Measurements from ENCODE around the gene OR1A1.
"Not testable (repeated sequence)": the region's sequence is repeated elsewhere in the genome, so short reads cannot be mapped to it uniquely, and the experiment has no call there.

The OR1A1 gene, protein sequence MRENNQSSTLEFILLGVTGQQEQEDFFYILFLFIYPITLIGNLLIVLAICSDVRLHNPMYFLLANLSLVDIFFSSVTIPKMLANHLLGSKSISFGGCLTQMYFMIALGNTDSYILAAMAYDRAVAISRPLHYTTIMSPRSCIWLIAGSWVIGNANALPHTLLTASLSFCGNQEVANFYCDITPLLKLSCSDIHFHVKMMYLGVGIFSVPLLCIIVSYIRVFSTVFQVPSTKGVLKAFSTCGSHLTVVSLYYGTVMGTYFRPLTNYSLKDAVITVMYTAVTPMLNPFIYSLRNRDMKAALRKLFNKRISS

DNA sequence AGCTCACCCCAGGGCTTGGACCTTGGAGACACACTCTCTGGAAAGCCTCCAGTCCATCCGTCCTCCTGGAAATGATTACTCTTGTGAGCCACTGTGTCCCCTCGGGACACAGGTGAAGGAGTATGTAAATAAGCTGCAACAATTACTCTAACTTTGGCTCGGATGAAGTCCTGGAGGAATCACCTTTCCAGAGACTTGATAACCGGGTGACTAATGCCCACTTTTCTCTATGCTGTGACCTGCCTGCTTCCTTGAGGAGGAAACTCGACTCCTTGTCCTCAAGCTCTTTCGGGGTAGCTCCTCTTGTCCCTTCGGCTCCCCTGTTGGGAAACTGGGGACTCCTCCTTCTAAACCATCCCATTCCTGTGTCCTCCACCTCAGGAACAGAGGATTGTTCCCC lies at the start of gene OR1A1:
OR1A1 (plus strand) TSS at position 301 of the 400 bp plus-strand sequence. CDS start 7,954 bp downstream, outside the sequence.
- no peak within 1 kb of the TSS for H3K27ac ChIP-seq (ENCODE audit: low read depth, low read length)
- no peak within 1 kb of the TSS for H2AFZ ChIP-seq (ENCODE audit: low read length, unreplicated experiment)
- no peaks in the 10 kb centered on the region for H3K4me1 ChIP-seq (ENCODE audit: control insufficient read depth, insufficient read depth, low read length, unreplicated experiment)
- H3K4me3 ChIP-seq (ENCODE audit: low read depth, low read length), result no peak within 1 kb of the TSS
- H3K79me2 ChIP-seq (ENCODE audit: control insufficient read depth, insufficient read depth, low read length, unreplicated experiment), result no peaks in the 10 kb centered on the region
- peaks cover 3% of the 10 kb centered on the region; the same call in 1 of the 2 replicates for H3K27me3 ChIP-seq (ENCODE audit: insufficient read depth, low read length)
- H3K36me3 ChIP-seq (ENCODE audit: insufficient read depth, low read length), result no peaks in the 10 kb centered on the region

DNA sequence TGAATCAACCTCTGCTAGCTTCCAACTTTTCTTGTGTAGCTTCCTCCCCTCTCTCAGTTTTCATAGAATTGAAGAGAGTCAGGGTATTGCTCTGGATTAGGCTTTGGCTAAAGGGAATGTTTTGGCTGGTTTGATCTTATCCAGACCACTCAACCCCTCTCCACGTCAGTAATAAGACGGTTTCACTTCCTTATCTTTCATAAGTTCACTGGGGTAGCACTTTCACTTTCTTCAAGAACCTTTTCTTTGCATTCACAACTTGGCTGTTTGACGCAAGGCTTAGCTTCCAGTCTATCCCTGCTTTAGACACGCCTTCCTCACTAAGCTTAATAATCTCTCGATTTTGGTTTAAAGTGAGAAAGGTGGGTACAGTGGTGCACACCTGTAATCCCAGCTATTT lies 39.9 kb upstream of the OR1A1 start:
- Histone ChIP-seq H3K4me1 (ENCODE audit: control insufficient read depth, insufficient read depth, low read length, unreplicated experiment) (no peaks in the 10 kb centered on the region), H3K27me3 (ENCODE audit: insufficient read depth, low read length) (peaks cover 8% of the 10 kb centered on the region; the same call in 1 of the 2 replicates), H3K79me2 (ENCODE audit: control insufficient read depth, insufficient read depth, low read length, unreplicated experiment) (no peaks in the 10 kb centered on the region), H3K4me3 (ENCODE audit: low read depth, low read length) (no peak overlapping the region), H2AFZ (ENCODE audit: low read length, unreplicated experiment) (no peak overlapping the region), H3K36me3 (ENCODE audit: insufficient read depth, low read length) (no peaks in the 10 kb centered on the region), H3K27ac (ENCODE audit: low read depth, low read length) (no peak overlapping the region)

DNA sequence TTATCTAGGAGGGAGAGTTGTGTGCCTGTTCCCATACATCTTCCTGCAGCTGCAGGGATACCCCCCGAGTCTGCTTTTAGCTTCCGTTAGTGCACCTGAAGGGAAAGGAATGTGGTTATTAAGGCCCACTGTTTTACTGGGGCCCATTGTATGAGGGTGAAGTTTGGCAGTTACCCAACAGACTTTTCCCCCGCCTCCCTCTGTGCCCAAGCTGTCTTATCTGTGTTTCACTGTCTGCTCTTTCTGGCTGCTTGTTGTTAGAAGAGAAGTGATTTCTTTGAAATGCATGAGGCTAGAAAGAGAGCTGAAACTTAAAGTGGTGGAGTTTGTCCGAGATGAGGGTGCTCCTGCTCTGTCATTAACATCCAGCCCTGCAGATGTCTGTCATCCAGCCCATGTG lies 17.5 kb upstream of the OR1A1 start:
- H3K36me3 ChIP-seq (ENCODE audit: insufficient read depth, low read length), result no peaks in the 10 kb centered on the region
- no peak overlapping the region for H3K27ac ChIP-seq (ENCODE audit: low read depth, low read length)
- no peaks in the 10 kb centered on the region for H3K79me2 ChIP-seq (ENCODE audit: control insufficient read depth, insufficient read depth, low read length, unreplicated experiment)
- H2AFZ ChIP-seq (ENCODE audit: low read length, unreplicated experiment), result no peak overlapping the region
- no peak overlapping the region for H3K4me3 ChIP-seq (ENCODE audit: low read depth, low read length)
- H3K27me3 ChIP-seq (ENCODE audit: insufficient read depth, low read length), result peaks cover 20% of the 10 kb centered on the region
- H3K4me1 ChIP-seq (ENCODE audit: control insufficient read depth, insufficient read depth, low read length, unreplicated experiment), result no peaks in the 10 kb centered on the region

DNA sequence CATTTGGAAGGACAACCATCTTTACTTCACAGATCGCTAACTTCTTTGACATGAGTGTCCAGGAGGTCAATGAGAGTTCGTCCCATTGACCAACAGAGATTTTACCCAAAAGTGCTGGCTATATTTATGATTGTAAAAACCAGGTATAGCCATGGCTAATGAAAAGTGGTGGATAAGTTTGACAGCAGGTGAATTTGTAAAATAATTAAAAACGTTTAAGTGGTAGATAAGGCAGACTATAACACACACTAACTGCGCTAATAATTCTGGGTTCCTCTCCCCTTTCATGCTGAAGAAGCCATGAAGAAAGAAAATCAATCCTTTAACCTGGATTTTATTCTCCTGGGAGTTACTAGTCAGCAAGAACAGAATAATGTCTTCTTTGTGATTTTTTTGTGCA lies 10.2 kb upstream of the OR1A1 start, which contains the start of gene OR1A2:
OR1A2 (plus strand) TSS at position 301 of the 400 bp plus-strand sequence; CDS start at position 301, 0 bp downstream.
- Histone ChIP-seq H3K4me1 (ENCODE audit: control insufficient read depth, insufficient read depth, low read length, unreplicated experiment) (no peaks in the 10 kb centered on the region), H3K27ac (ENCODE audit: low read depth, low read length) (no peak within 1 kb of the TSS), H3K79me2 (ENCODE audit: control insufficient read depth, insufficient read depth, low read length, unreplicated experiment) (no peaks in the 10 kb centered on the region), H3K36me3 (ENCODE audit: insufficient read depth, low read length) (no peaks in the 10 kb centered on the region), H2AFZ (ENCODE audit: low read length, unreplicated experiment) (no peak within 1 kb of the TSS), H3K27me3 (ENCODE audit: insufficient read depth, low read length) (0 out of 2 replicates have a peak, but pooled peaks cover 5% of the 10 kb centered on the region), H3K4me3 (ENCODE audit: low read depth, low read length) (no peak within 1 kb of the TSS)

DNA sequence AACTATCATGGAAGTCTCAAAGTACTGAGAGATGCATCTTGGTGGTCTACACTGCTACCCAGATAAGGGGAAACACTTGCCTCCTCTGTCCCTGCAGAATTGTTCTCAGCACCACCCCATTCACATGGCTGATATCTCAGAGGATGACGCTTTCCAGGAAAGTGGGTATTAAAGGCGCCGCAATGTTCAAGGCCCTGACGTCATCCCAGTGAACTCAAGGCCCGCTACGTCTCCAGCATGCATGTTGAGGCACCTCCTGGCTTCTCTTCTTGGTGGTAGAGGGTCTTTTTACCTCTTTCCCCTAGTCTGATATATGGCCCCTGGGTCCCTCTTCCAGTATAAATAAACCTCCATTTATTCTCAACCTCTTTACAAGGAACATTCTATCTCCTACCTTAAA lies 1.0 kb downstream of the OR1A1 start:
- no peaks in the 10 kb centered on the region for H3K36me3 ChIP-seq (ENCODE audit: insufficient read depth, low read length)
- no peaks in the 10 kb centered on the region for H3K4me1 ChIP-seq (ENCODE audit: control insufficient read depth, insufficient read depth, low read length, unreplicated experiment)
- H3K27ac ChIP-seq (ENCODE audit: low read depth, low read length), result no peak overlapping the region
- peaks cover 3% of the 10 kb centered on the region; the same call in 1 of the 2 replicates for H3K27me3 ChIP-seq (ENCODE audit: insufficient read depth, low read length)
- H3K79me2 ChIP-seq (ENCODE audit: control insufficient read depth, insufficient read depth, low read length, unreplicated experiment), result no peaks in the 10 kb centered on the region
- H3K4me3 ChIP-seq (ENCODE audit: low read depth, low read length), result no peak overlapping the region
- H2AFZ ChIP-seq (ENCODE audit: low read length, unreplicated experiment), result no peak overlapping the region

DNA sequence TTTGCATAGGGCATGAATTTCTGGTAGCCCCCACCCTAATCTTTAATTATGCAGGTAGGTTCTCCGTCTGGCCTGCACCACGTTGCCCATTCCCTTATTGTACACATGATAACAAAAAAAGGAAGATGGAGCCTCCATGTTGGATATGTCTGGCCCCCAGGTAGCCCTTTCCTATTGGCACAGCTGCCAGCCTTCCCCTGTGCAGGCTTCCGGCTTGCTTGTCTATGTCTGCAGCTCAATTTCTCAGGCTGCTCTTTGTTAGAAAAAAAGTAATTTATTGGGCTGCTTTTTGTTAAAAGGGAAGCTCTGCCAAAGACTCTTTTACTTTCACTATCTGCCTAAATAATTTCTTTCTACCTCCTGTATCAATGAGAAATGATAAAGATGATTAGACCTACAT lies 5.5 kb downstream of the OR1A1 start:
- Histone ChIP-seq H3K4me1 (ENCODE audit: control insufficient read depth, insufficient read depth, low read length, unreplicated experiment) (no peaks in the 10 kb centered on the region), H3K27ac (ENCODE audit: low read depth, low read length) (no peak overlapping the region), H3K36me3 (ENCODE audit: insufficient read depth, low read length) (no peaks in the 10 kb centered on the region), H3K79me2 (ENCODE audit: control insufficient read depth, insufficient read depth, low read length, unreplicated experiment) (no peaks in the 10 kb centered on the region), H3K27me3 (ENCODE audit: insufficient read depth, low read length) (no peaks in the 10 kb centered on the region), H2AFZ (ENCODE audit: low read length, unreplicated experiment) (no peak overlapping the region), H3K4me3 (ENCODE audit: low read depth, low read length) (no peak overlapping the region)

DNA sequence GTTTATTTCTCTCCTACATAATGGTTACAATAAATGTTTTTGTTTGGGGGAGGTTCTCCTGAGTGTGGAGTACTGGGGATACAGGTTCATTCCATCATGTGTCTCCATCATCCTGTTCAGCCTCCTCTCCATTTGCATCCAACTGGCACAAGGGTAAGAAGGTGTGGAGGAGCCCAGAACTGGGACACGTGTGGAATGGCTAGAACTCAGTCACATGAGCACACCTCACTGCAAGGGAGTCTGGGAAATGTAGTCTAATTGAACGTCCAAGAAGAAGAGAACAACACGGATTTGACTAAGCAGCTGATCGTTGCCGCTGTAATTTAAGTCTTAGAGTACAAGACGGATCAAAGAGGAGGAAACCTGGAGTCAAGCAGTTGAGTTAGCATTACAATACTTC lies 6.1 kb downstream of the OR1A1 start:
- Histone ChIP-seq H3K27me3 (ENCODE audit: insufficient read depth, low read length) (no peaks in the 10 kb centered on the region), H3K4me3 (ENCODE audit: low read depth, low read length) (no peak overlapping the region)

DNA sequence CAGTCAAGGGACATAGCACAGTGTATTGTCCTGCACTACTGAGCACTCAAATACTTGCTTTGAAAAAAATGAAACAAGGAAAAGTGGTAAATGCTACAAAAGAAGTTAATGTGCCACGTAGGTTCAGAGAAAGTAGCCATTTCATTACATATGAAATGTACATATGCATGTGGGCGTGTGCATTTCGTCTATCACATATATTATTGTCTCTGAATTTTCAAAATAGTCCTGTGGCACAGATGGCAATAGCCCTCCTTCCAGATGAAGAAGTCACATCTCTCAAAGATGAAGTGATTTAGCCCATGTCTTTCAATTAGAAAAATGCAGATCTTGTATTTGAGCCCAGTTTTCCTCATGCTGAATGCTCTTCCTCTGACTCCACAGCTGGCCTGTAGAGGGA lies 12.5 kb downstream of the OR1A1 start:
- H2AFZ ChIP-seq (ENCODE audit: low read length, unreplicated experiment); H3K4me3 ChIP-seq (ENCODE audit: low read depth, low read length); H3K79me2 ChIP-seq (ENCODE audit: control insufficient read depth, insufficient read depth, low read length, unreplicated experiment); H3K4me1 ChIP-seq (ENCODE audit: control insufficient read depth, insufficient read depth, low read length, unreplicated experiment); H3K27ac ChIP-seq (ENCODE audit: low read depth, low read length); H3K27me3 ChIP-seq (ENCODE audit: insufficient read depth, low read length); H3K36me3 ChIP-seq (ENCODE audit: insufficient read depth, low read length): not testable (repeated sequence)

More for the DNA sequence above, 6.1 kb downstream of the OR1A1 start:
- Histone ChIP-seq H3K4me1 (ENCODE audit: control insufficient read depth, insufficient read depth, low read length, unreplicated experiment) (no peaks in the 10 kb centered on the region), H2AFZ (ENCODE audit: low read length, unreplicated experiment) (no peak overlapping the region), H3K79me2 (ENCODE audit: control insufficient read depth, insufficient read depth, low read length, unreplicated experiment) (no peaks in the 10 kb centered on the region), H3K27ac (ENCODE audit: low read depth, low read length) (no peak overlapping the region), H3K36me3 (ENCODE audit: insufficient read depth, low read length) (no peaks in the 10 kb centered on the region)

DNA sequence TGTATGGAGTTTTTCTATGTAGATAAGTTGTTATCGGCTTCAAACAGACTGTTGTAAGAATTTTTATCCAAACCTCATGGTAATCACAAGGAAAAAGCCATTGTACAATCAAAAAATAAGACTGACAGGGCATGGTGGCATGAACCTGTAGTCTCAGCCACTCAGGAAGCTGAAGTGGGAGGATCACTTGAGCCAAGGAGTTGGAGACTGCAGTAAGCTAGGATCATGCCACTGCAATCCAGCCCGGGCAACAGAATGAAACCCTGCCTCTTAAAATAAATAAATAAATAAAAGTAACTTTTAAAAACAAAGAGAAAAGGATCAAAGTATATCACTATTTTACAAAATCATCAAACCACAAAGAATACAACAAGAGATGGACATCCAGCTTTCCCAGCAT lies 14.4 kb downstream of the OR1A1 start:
- H3K4me3 ChIP-seq (ENCODE audit: low read depth, low read length), result no peak overlapping the region
- no peaks in the 10 kb centered on the region for H3K27me3 ChIP-seq (ENCODE audit: insufficient read depth, low read length)
- H3K27ac ChIP-seq (ENCODE audit: low read depth, low read length), result no peak overlapping the region
- no peaks in the 10 kb centered on the region for H3K79me2 ChIP-seq (ENCODE audit: control insufficient read depth, insufficient read depth, low read length, unreplicated experiment)
- no peaks in the 10 kb centered on the region for H3K4me1 ChIP-seq (ENCODE audit: control insufficient read depth, insufficient read depth, low read length, unreplicated experiment)
- no peak overlapping the region for H2AFZ ChIP-seq (ENCODE audit: low read length, unreplicated experiment)
- no peaks in the 10 kb centered on the region for H3K36me3 ChIP-seq (ENCODE audit: insufficient read depth, low read length)

DNA sequence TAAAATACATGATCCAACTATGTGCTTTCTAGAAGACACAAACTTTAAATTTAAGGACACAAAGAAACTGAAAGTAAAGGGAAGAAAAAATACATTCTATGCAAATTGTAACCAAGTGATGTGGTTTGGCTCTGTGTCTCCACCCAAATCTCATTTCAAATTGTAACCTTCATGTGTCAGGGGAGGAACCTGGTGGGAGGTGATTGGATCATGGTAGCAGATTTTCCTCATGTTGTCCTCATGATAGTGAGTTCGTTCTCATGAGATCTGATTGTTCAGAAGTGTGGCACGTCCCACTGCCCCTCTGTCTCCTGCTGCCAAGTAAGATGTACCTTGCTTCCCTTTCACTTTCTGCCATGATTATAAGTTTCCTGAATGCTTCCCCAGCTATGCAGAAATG lies 15.0 kb downstream of the OR1A1 start:
- Histone ChIP-seq H3K4me1 (ENCODE audit: control insufficient read depth, insufficient read depth, low read length, unreplicated experiment) (no peaks in the 10 kb centered on the region), H3K27me3 (ENCODE audit: insufficient read depth, low read length) (no peaks in the 10 kb centered on the region), H3K4me3 (ENCODE audit: low read depth, low read length) (0 out of 2 replicates have a peak overlapping the region, but pooled peaks have one; percentile 12), H3K79me2 (ENCODE audit: control insufficient read depth, insufficient read depth, low read length, unreplicated experiment) (no peaks in the 10 kb centered on the region), H2AFZ (ENCODE audit: low read length, unreplicated experiment) (no peak overlapping the region), H3K27ac (ENCODE audit: low read depth, low read length) (no peak overlapping the region), H3K36me3 (ENCODE audit: insufficient read depth, low read length) (no peaks in the 10 kb centered on the region)

DNA sequence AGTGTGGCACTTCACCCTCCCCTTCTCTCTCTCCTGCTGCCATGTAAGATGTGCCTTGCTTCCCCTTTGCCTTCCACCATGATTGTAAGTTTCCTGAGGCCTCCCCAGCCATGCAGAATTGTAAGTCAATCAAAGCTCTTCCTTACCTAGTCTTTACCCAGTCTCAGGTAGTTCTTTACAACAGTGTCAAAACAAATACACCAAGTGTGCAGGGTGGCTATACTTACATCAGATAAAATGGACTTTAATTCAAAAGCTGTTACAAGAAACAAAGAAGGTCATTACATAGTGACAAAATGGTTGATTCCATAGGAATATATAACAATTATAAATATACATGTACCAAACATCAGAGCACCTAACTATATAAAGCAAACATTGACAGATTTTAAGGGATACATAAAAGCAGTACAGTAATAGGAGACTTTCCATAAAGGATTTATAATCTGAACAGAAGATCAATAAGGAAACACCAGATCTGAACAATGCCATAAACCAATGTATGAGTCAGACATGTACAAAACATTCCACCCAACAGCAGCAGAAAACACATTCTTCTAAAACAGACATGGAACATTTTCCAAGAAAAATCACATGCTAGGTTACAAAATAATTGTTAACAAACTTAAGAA lies 17.4 kb downstream of the OR1A1 start:
- H3K27me3 ChIP-seq (ENCODE audit: insufficient read depth, low read length); H3K79me2 ChIP-seq (ENCODE audit: control insufficient read depth, insufficient read depth, low read length, unreplicated experiment); H3K27ac ChIP-seq (ENCODE audit: low read depth, low read length); H3K4me1 ChIP-seq (ENCODE audit: control insufficient read depth, insufficient read depth, low read length, unreplicated experiment); H2AFZ ChIP-seq (ENCODE audit: low read length, unreplicated experiment); H3K4me3 ChIP-seq (ENCODE audit: low read depth, low read length); H3K36me3 ChIP-seq (ENCODE audit: insufficient read depth, low read length): not testable (repeated sequence)

Measured in ACC112 (cell line).